PC-9 (cell line): Measurements from ENCODE around the gene DNASE1L2. TPM values are rescaled to one million over a fixed set of nuclear protein-coding genes. Genes with fewer than 3 reads are reported as not detected.
"Not testable (repeated sequence)": the region's sequence is repeated elsewhere in the genome, so short reads cannot be mapped to it uniquely, and the experiment has no call there.

ENCODE experiments used
- BruUV-seq: library from RNA; stranded (reverse); fragments of 400-500 nt; replicated peaks from 2 replicates; lab custom pipeline; 2021; lab: Mats Ljungman, UMichigan
- CTCF ChIA-PET: fragments of 300-600 bp; sonication (Branson Sonifier 250); formaldehyde crosslinking; loops from one replicate; lab custom pipeline; 2022; ENCODE audit warnings: antibody characterized with exemption; lab: Charles Lee
- POLR2A ChIA-PET: fragments of 300-600 bp; sonication (Branson Sonifier 250); formaldehyde crosslinking; loops from one replicate; lab custom pipeline; 2022; ENCODE audit warnings: antibody characterized with exemption; ENCODE audit not compliant: unreplicated experiment; lab: Charles Lee
- DNase-seq, 2 experiments: peaks; one replicate each; pipeline versions ENCODE4 v3.0.0 to v3.0.0-alpha.2; 2015 to 2022; ENCODE audit warnings: mixed read lengths in 1 of 2
- H2AFZ ChIP-seq: fragments of 200-600 bp; sonication (generic); 2 replicates; pipeline ENCODE4 v1.8.1; 2017; ENCODE audit warnings: antibody characterized with exemption
- H3F3A ChIP-seq: fragments of 200-600 bp; sonication (generic); 2 replicates; pipeline ENCODE4 v1.8.1; 2017; ENCODE audit warnings: antibody characterized with exemption, mild to moderate bottlenecking, low read depth; ENCODE audit not compliant: insufficient read depth
- H3K27ac ChIP-seq: fragments of 200-600 bp; sonication (generic); 2 replicates; pipeline ENCODE4 v1.6.1; 2016; ENCODE audit warnings: mixed run types
- H3K27me3 ChIP-seq: fragments of 200-600 bp; sonication (generic); 2 replicates; pipeline ENCODE4 v1.6.1; 2016; ENCODE audit warnings: low read depth, mixed run types; ENCODE audit not compliant: insufficient read depth
- H3K36me3 ChIP-seq: fragments of 200-600 bp; sonication (generic); 2 replicates; pipeline ENCODE4 v1.6.1; 2016; ENCODE audit warnings: low read depth, mixed run types
- H3K4me1 ChIP-seq: fragments of 200-600 bp; sonication (generic); replicated peaks from 2 replicates; pipeline ENCODE4 v1.6.1; 2016; ENCODE audit warnings: mixed run types; ENCODE audit not compliant: insufficient read depth
- H3K4me2 ChIP-seq: fragments of 200-600 bp; sonication (generic); 2 replicates; pipeline ENCODE4 v1.6.1; 2017; ENCODE audit warnings: mixed run types
- H3K4me3 ChIP-seq: fragments of 200-600 bp; sonication (generic); 2 replicates; pipeline ENCODE4 v1.6.1; 2016; ENCODE audit warnings: mixed run types
- H3K79me2 ChIP-seq: fragments of 200-600 bp; sonication (generic); 2 replicates; pipeline ENCODE4 v1.6.1; 2017; ENCODE audit warnings: low read depth, mixed run types
- H3K9me2 ChIP-seq: fragments of 200-600 bp; sonication (generic); 2 replicates; pipeline ENCODE4 v1.8.1; 2017; ENCODE audit warnings: mild to moderate bottlenecking; ENCODE audit not compliant: insufficient read depth
- H3K9me3 ChIP-seq: fragments of 200-600 bp; sonication (generic); 2 replicates; pipeline ENCODE4 v1.8.1; 2016; ENCODE audit warnings: low read depth; ENCODE audit not compliant: insufficient read depth
- H4K20me1 ChIP-seq: fragments of 200-600 bp; sonication (generic); 2 replicates; pipeline ENCODE4 v1.8.1; 2017; ENCODE audit not compliant: insufficient read depth
- CTCF ChIP-seq: fragments of 200-600 bp; sonication (generic); conservative IDR thresholded peaks from 2 replicates; pipeline ENCODE4 v1.6.1; 2017; ENCODE audit warnings: mixed run types, antibody characterized with exemption, mild to moderate bottlenecking, moderate library complexity
- EZH2 ChIP-seq: fragments of 200-600 bp; sonication (generic); IDR thresholded peaks from 2 replicates; pipeline ENCODE4 v1.8.0; 2017; ENCODE audit warnings: antibody characterized with exemption, low read depth
- intact Hi-C: fragments of 100-400 bp; cut with micrococcal nuclease; formaldehyde crosslinking; loops from one replicate; pipeline ENCODE4 v1.10.0; 2022; ENCODE audit not compliant: unreplicated experiment
- total RNA-seq: library from RNA; stranded (reverse); gene quantifications from 2 replicates; pipeline ENCODE4 v1.2.3, GENCODE V29; 2021

DNASE1L2 gene
- total RNA-seq, 1 experiment from 2014 or later, result 7.3 TPM

- CTCF ChIA-PET, result no interaction called here
- POLR2A ChIA-PET, result no interaction called here
Observed at GRCh38 chr16:2237493-2238149, 1.4 kb downstream of the DNASE1L2 start.

GRCh38 chr16:2238150-2238837 is 2.0 kb downstream of the DNASE1L2 start:
- no peaks in the 10 kb centered on the region for H3K9me2 ChIP-seq
- no peaks in the 10 kb centered on the region; the same call in none of the 2 replicates for H3K36me3 ChIP-seq
- no peak for DNase-seq
- no peaks in the 10 kb centered on the region for H3K9me3 ChIP-seq
- ChIA-PET POLR2A (interaction anchor here (0.6 kb wide), 1 partner anchor 53 kb away, joined by 5 read pairs; no protein-coding TSS in a partner anchor), CTCF (no interaction called here)
- no peaks in the 10 kb centered on the region for H3K4me1 ChIP-seq
- H3K4me3 ChIP-seq, result no peak overlapping the region
- TF ChIP-seq CTCF, result no peak
- no peak for TF ChIP-seq EZH2
- intact Hi-C loops, result no loop called here
- no peak overlapping the region for H3K4me2 ChIP-seq
- H2AFZ ChIP-seq, result no peak overlapping the region
- H4K20me1 ChIP-seq, result peaks cover 20% of the 10 kb centered on the region
- no TSS peak for BruUV-seq
- no peak overlapping the region for H3K27ac ChIP-seq
- peaks cover 35% of the 10 kb centered on the region for H3F3A ChIP-seq
- no peaks in the 10 kb centered on the region for H3K79me2 ChIP-seq
- H3K27me3 ChIP-seq, result no peaks in the 10 kb centered on the region

More at GRCh38 chr16:2237493-2238149, 1.4 kb downstream of the DNASE1L2 start:
- Histone ChIP-seq H3K36me3 (no peaks in the 10 kb centered on the region; the same call in 1 of the 2 replicates), H4K20me1 (peaks cover 17% of the 10 kb centered on the region; the same call in 1 of the 2 replicates), H3K27ac (no peak overlapping the region), H3K79me2 (no peaks in the 10 kb centered on the region), H3K4me2 (no peak overlapping the region), H3F3A (peaks cover 35% of the 10 kb centered on the region), H3K4me3 (no peak overlapping the region), H3K27me3 (no peaks in the 10 kb centered on the region), H2AFZ (no peak overlapping the region), H3K9me2 (no peaks in the 10 kb centered on the region), H3K4me1 (no peaks in the 10 kb centered on the region), H3K9me3 (no peaks in the 10 kb centered on the region)
- BruUV-seq, result no TSS peak
- no peak for DNase-seq
- intact Hi-C loops, result no loop called here
- TF ChIP-seq EZH2 (no peak), CTCF (no peak)

- intact Hi-C loops, result no loop called here
- Histone ChIP-seq H3K79me2 (no peaks in the 10 kb centered on the region), H4K20me1 (peaks cover 27% of the 10 kb centered on the region), H3K9me3 (no peaks in the 10 kb centered on the region), H3K4me3 (no peak overlapping the region), H3K27me3 (no peaks in the 10 kb centered on the region), H3K36me3 (no peaks in the 10 kb centered on the region; the same call in none of the 2 replicates), H3F3A (peaks cover 35% of the 10 kb centered on the region), H3K4me2 (no peak overlapping the region), H3K4me1 (no peaks in the 10 kb centered on the region), H3K9me2 (no peaks in the 10 kb centered on the region), H3K27ac (no peak overlapping the region), H2AFZ (no peak overlapping the region)
- no peak for TF ChIP-seq CTCF
- no peak for TF ChIP-seq EZH2
- BruUV-seq, result no TSS peak
- POLR2A ChIA-PET, result interaction anchor here (0.6 kb wide), 1 partner anchor 54 kb away, joined by 5 read pairs; no protein-coding TSS in a partner anchor
- CTCF ChIA-PET, result no interaction called here
- DNase-seq, result no peak
Observed at GRCh38 chr16:2238838-2239675, 2.8 kb downstream of the DNASE1L2 start.

GRCh38 chr16:2240331-2240730 is 4.1 kb downstream of the DNASE1L2 start:
- H3K79me2 ChIP-seq, H3K9me2 ChIP-seq, H3K4me1 ChIP-seq, CTCF ChIA-PET, H3K4me2 ChIP-seq, intact Hi-C loops, H3K4me3 ChIP-seq, H3K27ac ChIP-seq, H3K36me3 ChIP-seq, DNase-seq, POLR2A ChIA-PET, H2AFZ ChIP-seq, BruUV-seq, H3K9me3 ChIP-seq, H3K27me3 ChIP-seq: not testable (repeated sequence)
- peaks cover 34% of the 10 kb centered on the region for H3F3A ChIP-seq
- peaks cover 33% of the 10 kb centered on the region for H4K20me1 ChIP-seq
